Tibial artery (tissue), 4 donors: ENCODE measurements around the gene DGCR2.

ENCODE experiments used
- DNase-seq, 2 donors: peaks; one replicate each; pipeline ENCODE4 v3.0.0-alpha.2; 2019
- H3K27ac ChIP-seq, 2 donors: fragments of 200-600 bp; sonication (generic) in 1 of 2; 1 replicate in 1 of 2; 2 replicates in 1 of 2; pipeline ENCODE4 v1.5.1; 2018 to 2019; ENCODE audit warnings: mild to moderate bottlenecking in 1 of 2
- H3K27me3 ChIP-seq, 2 donors: fragments of 200-600 bp; sonication (generic) in 1 of 2; one replicate each; pipeline versions ENCODE4 v1.5.1 to v1.6.0; 2016 to 2019
- H3K36me3 ChIP-seq, 3 donors: fragments of 200-600 bp; sonication (generic) in 2 of 3; one replicate each; pipeline ENCODE4 v1.5.1; 2016 to 2019; ENCODE audit warnings: mild to moderate bottlenecking in 2 of 3
- H3K4me1 ChIP-seq, 4 donors: fragments of 200-600 bp; sonication (generic) in 2 of 4; 1 replicate in 3 of 4; 2 replicates in 1 of 4; pipeline ENCODE4 v1.5.1; 2016 to 2019
- H3K4me3 ChIP-seq, 2 donors: fragments of 200-600 bp; sonication (generic) in 1 of 2; 1 replicate in 1 of 2; 2 replicates in 1 of 2; pipeline ENCODE4 v1.5.1; 2018 to 2019; ENCODE audit warnings: mild to moderate bottlenecking in 2 of 2
- H3K9me3 ChIP-seq, 3 donors: fragments of 200-600 bp; sonication (generic) in 1 of 3; one replicate each; pipeline ENCODE4 v1.5.1; 2016 to 2019
- CTCF ChIP-seq, 2 experiments: fragments of 200-600 bp in 1 of 2; fragments of 450-650 bp in 1 of 2; IDR thresholded peaks; one replicate each; pipeline ENCODE4 v1.5.1; 2017 to 2019; ENCODE audit warnings: antibody characterized with exemption in 2 of 2, mild to moderate bottlenecking in 1 of 2, moderate library complexity in 1 of 2
- intact Hi-C: fragments of 100-400 bp; cut with DNase I; formaldehyde crosslinking; loops from one replicate; pipeline ENCODE4 v1.15.0; 2023; ENCODE audit warnings: low total_unique reads

Gene DGCR2

GRCh38 chr22:18994701-18995326 lies 127.4 kb downstream of the DGCR2 start:
- intact Hi-C loops: no loop called here
- no peak overlapping the region for H3K4me3 ChIP-seq
- H3K27me3 ChIP-seq: peaks cover 0 to 74% of the 10 kb centered on the region in 2 donors

GRCh38 chr22:18994056-18994455 lies 128.2 kb downstream of the DGCR2 start:
- no peak for DNase-seq
- TF ChIP-seq CTCF (IDR thresholded peaks at IDR 0.05): no peak
- no peaks in the 10 kb centered on the region for H3K4me1 ChIP-seq
- no peaks in the 10 kb centered on the region for H3K36me3 ChIP-seq
- H3K27me3 ChIP-seq: peaks cover 0 to 75% of the 10 kb centered on the region in 2 donors
- intact Hi-C loops: no loop called here
- no peaks in the 10 kb centered on the region for H3K9me3 ChIP-seq
- no peak overlapping the region for H3K27ac ChIP-seq
- H3K4me3 ChIP-seq: no peak overlapping the region

More at GRCh38 chr22:18994701-18995326, 127.4 kb downstream of the DGCR2 start:
- Histone ChIP-seq H3K4me1 (no peaks in the 10 kb centered on the region), H3K27ac (no peak overlapping the region), H3K9me3 (no peaks in the 10 kb centered on the region), H3K36me3 (no peaks in the 10 kb centered on the region)
- DNase-seq: no peak
- no peak for TF ChIP-seq CTCF (IDR thresholded peaks at IDR 0.05)

- Histone ChIP-seq H3K4me1 (no peaks in the 10 kb centered on the region), H3K27me3 (peaks cover 0 to 69% of the 10 kb centered on the region in 2 donors), H3K36me3 (no peaks in the 10 kb centered on the region), H3K27ac (no peak overlapping the region), H3K9me3 (no peaks in the 10 kb centered on the region), H3K4me3 (no peak overlapping the region)
- intact Hi-C loops: no loop called here
- no peak for DNase-seq
- TF ChIP-seq CTCF (IDR thresholded peaks at IDR 0.05): no peak
These were observed 129.5 kb downstream of the DGCR2 start for GRCh38 chr22:18992543-18993198.

GRCh38 chr22:18991821-18992442 lies 130.3 kb downstream of the DGCR2 start:
- Histone ChIP-seq H3K36me3 (no peaks in the 10 kb centered on the region), H3K9me3 (no peaks in the 10 kb centered on the region), H3K27ac (no peak overlapping the region), H3K4me1 (no peaks in the 10 kb centered on the region), H3K4me3 (no peak overlapping the region), H3K27me3 (peaks cover 0 to 63% of the 10 kb centered on the region in 2 donors)
- no peak for DNase-seq
- no peak for TF ChIP-seq CTCF (IDR thresholded peaks at IDR 0.05)
- intact Hi-C loops: no loop called here

- no peak for TF ChIP-seq CTCF (IDR thresholded peaks at IDR 0.05)
- intact Hi-C loops: no loop called here
These were observed 131.1 kb downstream of the DGCR2 start for GRCh38 chr22:18991138-18991432.

More at GRCh38 chr22:18991138-18991432, 131.1 kb downstream of the DGCR2 start:
- no peak overlapping the region for H3K4me3 ChIP-seq
- no peaks in the 10 kb centered on the region for H3K9me3 ChIP-seq
- peaks cover 0 to 56% of the 10 kb centered on the region in 2 donors for H3K27me3 ChIP-seq
- H3K36me3 ChIP-seq: no peaks in the 10 kb centered on the region
- no peaks in the 10 kb centered on the region for H3K4me1 ChIP-seq
- DNase-seq: no peak
- H3K27ac ChIP-seq: no peak overlapping the region
